ENCODE results near the gene MACROD2. TPM values are rescaled to one million over a fixed set of nuclear protein-coding genes. Genes with fewer than 3 reads are reported as not detected.

Gene MACROD2
- total and polyA plus RNA-seq, 2 experiments from 2014 or later, result 2.8 to 4.3 TPM

DNA sequence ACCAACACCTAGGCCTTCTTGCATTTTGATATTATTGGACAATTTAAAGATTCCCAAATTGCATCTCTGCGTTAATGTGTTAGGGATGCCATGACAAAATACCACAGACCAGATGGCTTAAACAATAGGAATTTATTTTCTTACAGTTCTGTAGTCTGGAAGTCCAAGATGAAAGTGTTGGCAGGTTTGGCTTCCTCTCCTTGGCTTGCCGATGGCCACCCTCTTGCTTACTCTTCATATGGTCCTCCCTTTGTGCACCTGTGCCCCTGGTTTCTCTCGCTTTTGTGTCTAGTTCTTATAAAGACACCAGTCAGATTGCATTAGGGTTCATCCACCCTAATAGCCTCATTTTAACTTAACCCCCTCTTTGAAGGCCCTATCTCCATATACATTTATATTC lies 1184.5 kb downstream of the MACROD2 start (continued):
- TF ChIP-seq, protein P1, sequence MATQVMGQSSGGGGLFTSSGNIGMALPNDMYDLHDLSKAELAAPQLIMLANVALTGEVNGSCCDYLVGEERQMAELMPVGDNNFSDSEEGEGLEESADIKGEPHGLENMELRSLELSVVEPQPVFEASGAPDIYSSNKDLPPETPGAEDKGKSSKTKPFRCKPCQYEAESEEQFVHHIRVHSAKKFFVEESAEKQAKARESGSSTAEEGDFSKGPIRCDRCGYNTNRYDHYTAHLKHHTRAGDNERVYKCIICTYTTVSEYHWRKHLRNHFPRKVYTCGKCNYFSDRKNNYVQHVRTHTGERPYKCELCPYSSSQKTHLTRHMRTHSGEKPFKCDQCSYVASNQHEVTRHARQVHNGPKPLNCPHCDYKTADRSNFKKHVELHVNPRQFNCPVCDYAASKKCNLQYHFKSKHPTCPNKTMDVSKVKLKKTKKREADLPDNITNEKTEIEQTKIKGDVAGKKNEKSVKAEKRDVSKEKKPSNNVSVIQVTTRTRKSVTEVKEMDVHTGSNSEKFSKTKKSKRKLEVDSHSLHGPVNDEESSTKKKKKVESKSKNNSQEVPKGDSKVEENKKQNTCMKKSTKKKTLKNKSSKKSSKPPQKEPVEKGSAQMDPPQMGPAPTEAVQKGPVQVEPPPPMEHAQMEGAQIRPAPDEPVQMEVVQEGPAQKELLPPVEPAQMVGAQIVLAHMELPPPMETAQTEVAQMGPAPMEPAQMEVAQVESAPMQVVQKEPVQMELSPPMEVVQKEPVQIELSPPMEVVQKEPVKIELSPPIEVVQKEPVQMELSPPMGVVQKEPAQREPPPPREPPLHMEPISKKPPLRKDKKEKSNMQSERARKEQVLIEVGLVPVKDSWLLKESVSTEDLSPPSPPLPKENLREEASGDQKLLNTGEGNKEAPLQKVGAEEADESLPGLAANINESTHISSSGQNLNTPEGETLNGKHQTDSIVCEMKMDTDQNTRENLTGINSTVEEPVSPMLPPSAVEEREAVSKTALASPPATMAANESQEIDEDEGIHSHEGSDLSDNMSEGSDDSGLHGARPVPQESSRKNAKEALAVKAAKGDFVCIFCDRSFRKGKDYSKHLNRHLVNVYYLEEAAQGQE (IDR thresholded peaks at IDR 0.05; ENCODE audit: unreplicated experiment), result no peak
- TF ChIP-seq JUNB (IDR thresholded peaks at IDR 0.05; ENCODE audit: unreplicated experiment), result no peak

DNA sequence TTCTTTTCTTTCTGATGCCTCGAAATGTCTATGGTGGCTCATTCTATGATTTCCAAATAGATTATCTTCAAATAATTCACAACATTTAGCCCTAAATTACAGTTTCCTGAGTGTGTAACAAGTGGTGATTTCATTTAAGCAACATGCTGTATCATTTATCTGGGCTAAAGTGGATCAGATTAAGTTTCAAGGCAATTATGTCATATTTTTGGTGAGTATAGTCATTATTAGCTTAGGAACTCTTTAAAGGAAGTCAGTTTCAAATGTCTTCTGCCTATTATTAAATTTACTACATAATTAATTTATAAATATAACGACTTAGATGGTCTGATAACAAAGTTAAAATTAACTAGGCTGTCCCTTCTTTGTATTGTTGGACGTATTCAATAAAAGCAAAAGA lies 1190.0 kb downstream of the MACROD2 start:
- Mint-ChIP-seq H3K27me3 (ENCODE audit: insufficient read depth, low read depth, poor library complexity) (no peaks in the 10 kb centered on the region), H3K27ac (no peak overlapping the region), H3K4me1 (no peaks in the 10 kb centered on the region), H3K4me3 (no peak overlapping the region), H3K9me3 (no peaks in the 10 kb centered on the region; the same call in 2 of the 3 replicates), H3K36me3 (ENCODE audit: low read depth) (no peaks in the 10 kb centered on the region)
- H3K4me1 ChIP-seq (ENCODE audit: insufficient read depth), result no peaks in the 10 kb centered on the region
- no peaks in the 10 kb centered on the region for H3K79me2 ChIP-seq (replicated peaks; ENCODE audit: insufficient read depth)
- H3K36me3 ChIP-seq (ENCODE audit: insufficient read depth), result no peaks in the 10 kb centered on the region
- H3K4me3 ChIP-seq, result no peak overlapping the region
- no peak overlapping the region for H3K4me2 ChIP-seq
- no peak overlapping the region for H2AFZ ChIP-seq
- H3F3A ChIP-seq (replicated peaks; ENCODE audit: low read depth), result no peaks in the 10 kb centered on the region
- no peaks in the 10 kb centered on the region for H3K9me2 ChIP-seq (ENCODE audit: insufficient read depth)
- H3K27ac ChIP-seq (ENCODE audit: low read depth), result no peak overlapping the region
- no peak for DNase-seq (ENCODE audit: low spot score)
- no peaks in the 10 kb centered on the region for H3K27me3 ChIP-seq (ENCODE audit: insufficient read depth)
- no peak for ATAC-seq
- H4K20me1 ChIP-seq (replicated peaks; ENCODE audit: insufficient read depth), result no peaks in the 10 kb centered on the region
- TF ChIP-seq, protein P1 (IDR thresholded peaks at IDR 0.05; ENCODE audit: unreplicated experiment), result no peak
- TF ChIP-seq JUNB (IDR thresholded peaks at IDR 0.05; ENCODE audit: unreplicated experiment), result no peak
- TF ChIP-seq, protein P2, sequence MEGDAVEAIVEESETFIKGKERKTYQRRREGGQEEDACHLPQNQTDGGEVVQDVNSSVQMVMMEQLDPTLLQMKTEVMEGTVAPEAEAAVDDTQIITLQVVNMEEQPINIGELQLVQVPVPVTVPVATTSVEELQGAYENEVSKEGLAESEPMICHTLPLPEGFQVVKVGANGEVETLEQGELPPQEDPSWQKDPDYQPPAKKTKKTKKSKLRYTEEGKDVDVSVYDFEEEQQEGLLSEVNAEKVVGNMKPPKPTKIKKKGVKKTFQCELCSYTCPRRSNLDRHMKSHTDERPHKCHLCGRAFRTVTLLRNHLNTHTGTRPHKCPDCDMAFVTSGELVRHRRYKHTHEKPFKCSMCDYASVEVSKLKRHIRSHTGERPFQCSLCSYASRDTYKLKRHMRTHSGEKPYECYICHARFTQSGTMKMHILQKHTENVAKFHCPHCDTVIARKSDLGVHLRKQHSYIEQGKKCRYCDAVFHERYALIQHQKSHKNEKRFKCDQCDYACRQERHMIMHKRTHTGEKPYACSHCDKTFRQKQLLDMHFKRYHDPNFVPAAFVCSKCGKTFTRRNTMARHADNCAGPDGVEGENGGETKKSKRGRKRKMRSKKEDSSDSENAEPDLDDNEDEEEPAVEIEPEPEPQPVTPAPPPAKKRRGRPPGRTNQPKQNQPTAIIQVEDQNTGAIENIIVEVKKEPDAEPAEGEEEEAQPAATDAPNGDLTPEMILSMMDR (conservative IDR thresholded peaks at IDR 0.05; ENCODE audit: low read depth in 2 of 2), result no peak
- TF ChIP-seq ZNF331 (CRISPR knock-in tag; IDR thresholded peaks at IDR 0.05; ENCODE audit: low read depth), result no peak
- TF ChIP-seq EZH2phosphoT487 (IDR thresholded peaks at IDR 0.05; ENCODE audit: unreplicated experiment), result no peak
- TF ChIP-seq, protein P3, sequence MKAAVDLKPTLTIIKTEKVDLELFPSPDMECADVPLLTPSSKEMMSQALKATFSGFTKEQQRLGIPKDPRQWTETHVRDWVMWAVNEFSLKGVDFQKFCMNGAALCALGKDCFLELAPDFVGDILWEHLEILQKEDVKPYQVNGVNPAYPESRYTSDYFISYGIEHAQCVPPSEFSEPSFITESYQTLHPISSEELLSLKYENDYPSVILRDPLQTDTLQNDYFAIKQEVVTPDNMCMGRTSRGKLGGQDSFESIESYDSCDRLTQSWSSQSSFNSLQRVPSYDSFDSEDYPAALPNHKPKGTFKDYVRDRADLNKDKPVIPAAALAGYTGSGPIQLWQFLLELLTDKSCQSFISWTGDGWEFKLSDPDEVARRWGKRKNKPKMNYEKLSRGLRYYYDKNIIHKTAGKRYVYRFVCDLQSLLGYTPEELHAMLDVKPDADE (IDR thresholded peaks at IDR 0.05), result no peak
- TF ChIP-seq STAT1 (IDR thresholded peaks at IDR 0.05; ENCODE audit: unreplicated experiment), result no peak
- no peak for TF ChIP-seq NANOG (IDR thresholded peaks at IDR 0.05; ENCODE audit: borderline replicate concordance)
- no peak for TF ChIP-seq CREB1 (CRISPR knock-in tag; IDR thresholded peaks at IDR 0.05; ENCODE audit: low read depth)
- TF ChIP-seq ZNF114 (CRISPR knock-in tag; IDR thresholded peaks at IDR 0.05), result no peak

Data from GM23338 (cell line).